Measurements from ENCODE around the gene BCCIP.

DNA sequence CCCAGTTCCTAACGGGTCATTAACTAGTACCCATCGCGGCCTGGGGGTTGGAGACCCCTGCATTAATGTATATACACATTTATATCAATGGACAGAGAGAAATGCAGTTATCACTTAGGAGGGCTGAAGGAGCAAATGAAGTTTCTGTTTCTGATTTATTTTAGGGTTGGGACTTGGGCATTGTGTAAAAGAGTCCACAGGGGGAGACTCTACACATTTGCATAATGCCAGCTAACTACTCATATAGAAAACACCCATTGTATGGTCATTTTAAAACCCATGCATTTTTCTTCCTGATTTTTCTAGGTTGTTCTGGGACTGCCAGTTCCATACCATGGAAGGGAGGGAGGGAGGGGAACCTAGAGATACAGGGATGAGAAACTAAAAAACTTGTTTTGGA, 23.5 kb downstream of the BCCIP start:
- no peak for TF ChIP-seq EZH2 (IDR thresholded peaks at IDR 0.05; ENCODE audit: borderline replicate concordance, low read depth, low read length, poor library complexity, severe bottlenecking)
- TF ChIP-seq, protein P1, sequence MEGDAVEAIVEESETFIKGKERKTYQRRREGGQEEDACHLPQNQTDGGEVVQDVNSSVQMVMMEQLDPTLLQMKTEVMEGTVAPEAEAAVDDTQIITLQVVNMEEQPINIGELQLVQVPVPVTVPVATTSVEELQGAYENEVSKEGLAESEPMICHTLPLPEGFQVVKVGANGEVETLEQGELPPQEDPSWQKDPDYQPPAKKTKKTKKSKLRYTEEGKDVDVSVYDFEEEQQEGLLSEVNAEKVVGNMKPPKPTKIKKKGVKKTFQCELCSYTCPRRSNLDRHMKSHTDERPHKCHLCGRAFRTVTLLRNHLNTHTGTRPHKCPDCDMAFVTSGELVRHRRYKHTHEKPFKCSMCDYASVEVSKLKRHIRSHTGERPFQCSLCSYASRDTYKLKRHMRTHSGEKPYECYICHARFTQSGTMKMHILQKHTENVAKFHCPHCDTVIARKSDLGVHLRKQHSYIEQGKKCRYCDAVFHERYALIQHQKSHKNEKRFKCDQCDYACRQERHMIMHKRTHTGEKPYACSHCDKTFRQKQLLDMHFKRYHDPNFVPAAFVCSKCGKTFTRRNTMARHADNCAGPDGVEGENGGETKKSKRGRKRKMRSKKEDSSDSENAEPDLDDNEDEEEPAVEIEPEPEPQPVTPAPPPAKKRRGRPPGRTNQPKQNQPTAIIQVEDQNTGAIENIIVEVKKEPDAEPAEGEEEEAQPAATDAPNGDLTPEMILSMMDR (conservative IDR thresholded peaks at IDR 0.05; ENCODE audit: low read depth, low read length), result no peak
